H9 (cell line): ENCODE measurements around the gene RLN3. TPM values are rescaled to one million over a fixed set of nuclear protein-coding genes. Genes with fewer than 3 reads are reported as not detected.
"Not testable (repeated sequence)": the region's sequence is repeated elsewhere in the genome, so short reads cannot be mapped to it uniquely, and the experiment has no call there.

Source experiments
- DNase-seq: peaks from one replicate; pipeline ENCODE4 v3.0.0-alpha.2; 2017
- H2AFZ ChIP-seq: one replicate; pipeline ENCODE4 v1.6.1; 2013; ENCODE audit warnings: mild to moderate bottlenecking, low read length, control low read depth, moderate library complexity
- H2AK5ac ChIP-seq: 2 replicates; pipeline ENCODE4 v1.6.1; 2013; ENCODE audit warnings: low read length, control low read depth, mixed read lengths; ENCODE audit not compliant: insufficient read length
- H2BK120ac ChIP-seq: one replicate; pipeline ENCODE4 v1.6.1; 2013; ENCODE audit warnings: low read depth, mild to moderate bottlenecking, low read length, control low read depth, inconsistent platforms; ENCODE audit not compliant: poor library complexity, severe bottlenecking
- H2BK12ac ChIP-seq: 2 replicates; pipeline ENCODE4 v1.6.1; 2013; ENCODE audit warnings: low read length, control low read depth, mixed read lengths, low read depth; ENCODE audit not compliant: insufficient read length
- H2BK15ac ChIP-seq: 2 replicates; pipeline ENCODE4 v1.6.1; 2013; ENCODE audit warnings: low read depth, low read length, control low read depth
- H2BK20ac ChIP-seq: one replicate; pipeline ENCODE4 v1.6.1; 2013; ENCODE audit warnings: low read depth, mild to moderate bottlenecking, low read length, control low read depth, inconsistent platforms; ENCODE audit not compliant: poor library complexity, severe bottlenecking
- H2BK5ac ChIP-seq: 2 replicates; pipeline ENCODE4 v1.6.1; 2013; ENCODE audit warnings: low read length, control low read depth, mixed read lengths; ENCODE audit not compliant: insufficient read length
- H3K14ac ChIP-seq: 2 replicates; pipeline ENCODE4 v1.6.1; 2013; ENCODE audit warnings: low read length, control low read depth; ENCODE audit not compliant: insufficient read depth
- H3K18ac ChIP-seq: 2 replicates; pipeline ENCODE4 v1.6.1; 2013; ENCODE audit warnings: low read depth, mild to moderate bottlenecking, mixed read lengths, low read length, control low read depth; ENCODE audit not compliant: insufficient read length
- H3K23ac ChIP-seq: 2 replicates; pipeline ENCODE4 v1.6.1; 2013; ENCODE audit warnings: low read length, control low read depth, mixed read lengths, low read depth; ENCODE audit not compliant: insufficient read length
- H3K23me2 ChIP-seq: 2 replicates; pipeline ENCODE4 v1.6.1; 2013; ENCODE audit warnings: low read depth, mild to moderate bottlenecking, mixed read lengths, low read length, control low read depth; ENCODE audit not compliant: insufficient read length, poor library complexity, severe bottlenecking
- H3K27ac ChIP-seq: 2 replicates; pipeline ENCODE4 v1.5.1; 2013; ENCODE audit warnings: low read length, control low read depth, mixed read lengths, low read depth; ENCODE audit not compliant: insufficient read length
- H3K27me3 ChIP-seq: 2 replicates; pipeline ENCODE4 v1.6.1; 2013; ENCODE audit warnings: low read length, control low read depth, inconsistent platforms; ENCODE audit not compliant: insufficient read depth
- H3K4ac ChIP-seq: 2 replicates; pipeline ENCODE4 v1.6.1; 2013; ENCODE audit warnings: low read depth, mild to moderate bottlenecking, control low read depth, inconsistent platforms, low read length, moderate library complexity
- H3K4me1 ChIP-seq: 2 replicates; pipeline ENCODE4 v1.6.1; 2013; ENCODE audit warnings: low read length, control low read depth, inconsistent platforms; ENCODE audit not compliant: insufficient read depth
- H3K4me2 ChIP-seq: 2 replicates; pipeline ENCODE4 v1.6.1; 2013; ENCODE audit warnings: low read length, control low read depth, mixed read lengths; ENCODE audit not compliant: insufficient read length, insufficient read depth
- H3K56ac ChIP-seq: 2 replicates; pipeline ENCODE4 v1.6.1; 2013; ENCODE audit warnings: low read depth, mild to moderate bottlenecking, mixed read lengths, low read length, control low read depth; ENCODE audit not compliant: insufficient read length
- H3K79me1 ChIP-seq: 2 replicates; pipeline ENCODE4 v1.6.1; 2013; ENCODE audit warnings: low read depth, mild to moderate bottlenecking, moderate library complexity, low read length, control low read depth, inconsistent platforms; ENCODE audit not compliant: insufficient read depth, poor library complexity, severe bottlenecking
- H3K79me2 ChIP-seq: 2 replicates; pipeline ENCODE4 v1.6.1; 2013; ENCODE audit warnings: low read length, control low read depth, inconsistent platforms; ENCODE audit not compliant: insufficient read depth
- H3K9ac ChIP-seq: 2 replicates; pipeline ENCODE4 v1.6.1; 2013; ENCODE audit warnings: low read length, control low read depth, mixed read lengths; ENCODE audit not compliant: insufficient read length; ENCODE audit errors: extremely low read depth
- H3K9me3 ChIP-seq: one replicate; pipeline ENCODE4 v1.6.1; 2013; ENCODE audit warnings: low read depth, low read length, inconsistent platforms; ENCODE audit not compliant: control insufficient read depth
- H3T11ph ChIP-seq: one replicate; pipeline ENCODE4 v1.6.1; 2013; ENCODE audit warnings: mild to moderate bottlenecking, low read length, control low read depth, inconsistent platforms
- H4K20me1 ChIP-seq: one replicate; pipeline ENCODE4 v1.6.1; 2013; ENCODE audit not compliant: control insufficient read depth, insufficient read length, insufficient read depth
- H4K5ac ChIP-seq: 2 replicates; pipeline ENCODE4 v1.6.1; 2013; ENCODE audit warnings: low read depth, mild to moderate bottlenecking, mixed read lengths, low read length, control low read depth; ENCODE audit not compliant: insufficient read length
- H4K8ac ChIP-seq: replicated peaks from 2 replicates; pipeline ENCODE4 v1.6.1; 2013; ENCODE audit warnings: low read length, control low read depth, mixed read lengths, low read depth; ENCODE audit not compliant: insufficient read length
- H4K91ac ChIP-seq: 2 replicates; pipeline ENCODE4 v1.6.1; 2013; ENCODE audit warnings: low read depth, mild to moderate bottlenecking, moderate library complexity, mixed read lengths, low read length, control low read depth; ENCODE audit not compliant: insufficient read length
- H3K27ac Mint-ChIP-seq, 3 experiments: 2 replicates in 2 of 3; 3 replicates in 1 of 3; pipeline ENCODE4 v1.8.0; 2020 to 2021; ENCODE audit warnings: mixed read lengths in 3 of 3, mild to moderate bottlenecking in 1 of 3, moderate library complexity in 1 of 3
- H3K27me3 Mint-ChIP-seq: 2 replicates; pipeline ENCODE4 v1.8.0; 2021; ENCODE audit warnings: low read depth, mild to moderate bottlenecking, moderate library complexity, mixed read lengths
- H3K36me3 Mint-ChIP-seq, 3 experiments: 2 replicates in 2 of 3; 3 replicates in 1 of 3; pipeline ENCODE4 v1.8.0; 2020 to 2021; ENCODE audit warnings: low read depth in 3 of 3, mixed read lengths in 3 of 3; ENCODE audit not compliant: insufficient read depth in 1 of 3
- H3K4me1 Mint-ChIP-seq, 2 experiments: 2 replicates each; pipeline ENCODE4 v1.8.0; 2020; ENCODE audit warnings: mixed read lengths in 2 of 2
- H3K4me3 Mint-ChIP-seq, 2 experiments: 2 replicates in 1 of 2; 3 replicates in 1 of 2; pipeline ENCODE4 v1.8.0; 2020 to 2021; ENCODE audit warnings: mild to moderate bottlenecking in 2 of 2, mixed read lengths in 2 of 2, moderate library complexity in 1 of 2
- H3K9me3 Mint-ChIP-seq, 2 experiments: 2 replicates in 1 of 2; 3 replicates in 1 of 2; pipeline ENCODE4 v1.8.0; 2020; ENCODE audit warnings: mild to moderate bottlenecking in 2 of 2, mixed read lengths in 2 of 2, moderate library complexity in 1 of 2
- WGBS: extraction: QIAGEN DNeasy Blood & Tissue Kit; methylation state at CpG from one replicate; pipeline ENCODE4 v1.1.7; 2013; ENCODE audit warnings: missing lambda C conversion rate, low lambda C conversion rate, mixed read lengths; ENCODE audit not compliant: insufficient read length; ENCODE audit errors: extremely low coverage; 5-methylcytosine and 5-hydroxymethylcytosine counted together
- total RNA-seq: library from RNA; stranded (reverse); gene quantifications from 2 replicates; pipeline ENCODE4 v1.2.1, GENCODE V29; 2021
- TF ChIP-seq, protein P1 (sequence below): fragments of 200-600 bp; sonication (generic); conservative IDR thresholded peaks from 3 replicates; pipeline ENCODE4 v1.8.0; 2021; ENCODE audit warnings: antibody characterized with exemption, mild to moderate bottlenecking

The RLN3 gene
- total RNA-seq, 1 experiment from 2014 or later: not detected

DNA sequence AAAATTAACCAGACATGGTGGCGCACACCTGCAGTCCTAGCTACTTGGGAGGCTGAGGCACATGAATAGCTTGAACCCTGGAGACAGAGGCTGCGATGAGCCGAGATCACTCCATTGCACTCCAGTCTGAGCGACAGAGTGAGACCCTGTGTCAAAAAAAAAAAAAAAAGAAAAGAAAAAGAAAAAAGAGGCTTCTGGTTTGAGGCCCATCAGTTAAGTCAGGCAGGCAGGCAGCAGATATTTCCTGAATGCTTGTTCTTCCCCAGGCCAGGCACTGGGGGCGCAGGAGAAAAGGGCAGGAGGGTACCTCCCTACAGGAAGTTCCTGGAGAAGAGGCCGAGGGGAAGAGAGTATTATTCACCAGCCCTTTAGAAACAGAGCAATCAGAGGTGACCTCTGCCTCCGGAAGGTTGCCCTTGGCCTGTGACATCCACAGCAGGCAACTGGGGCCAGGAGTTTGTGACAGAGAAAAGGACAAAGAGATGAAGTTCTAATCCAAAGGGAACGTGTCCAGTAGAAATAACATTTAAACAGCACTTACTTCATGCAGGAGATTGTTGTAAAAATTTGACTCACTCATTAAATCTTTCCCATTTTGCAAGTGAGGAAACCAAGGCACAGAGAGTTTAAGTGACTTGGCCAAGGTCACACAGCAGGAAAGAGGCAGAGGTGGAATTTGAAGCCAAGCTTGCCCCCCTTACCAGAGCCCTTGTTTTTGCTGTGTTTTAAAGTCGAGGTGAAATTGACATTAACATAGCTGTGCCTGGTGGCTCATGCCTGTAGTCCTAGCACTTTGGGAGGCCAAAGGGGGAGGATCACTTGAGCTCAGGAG lies 4.3 kb upstream of the RLN3 start:
- no peaks in the 10 kb centered on the region; a peak in 1 of 5 replicates for H3K9me3 Mint-ChIP-seq

DNA sequence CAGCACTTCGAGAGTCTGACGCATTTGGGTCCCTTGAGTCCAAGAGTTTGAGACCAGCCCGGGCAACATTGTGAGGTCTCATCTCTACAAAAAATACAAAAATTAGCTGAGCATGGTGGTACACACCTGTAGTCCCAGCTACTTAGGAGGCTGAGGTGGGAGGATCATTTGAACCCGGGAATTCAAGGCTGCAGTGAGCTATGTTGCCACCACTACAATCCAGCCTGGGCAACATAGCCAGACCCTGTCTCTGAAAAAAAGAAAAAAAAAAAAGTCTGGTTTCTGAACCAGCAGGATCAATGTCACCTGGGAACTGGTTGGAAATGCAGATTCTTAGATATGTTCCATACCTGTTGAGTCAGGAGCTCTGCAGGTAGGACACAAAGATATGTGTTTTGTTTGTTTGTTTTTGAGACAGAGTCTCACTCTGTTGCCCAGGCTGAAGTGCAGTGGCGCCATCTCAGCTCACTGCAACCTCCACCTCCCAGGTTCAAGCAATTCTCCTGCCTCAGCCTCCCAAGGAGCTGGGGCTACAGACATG lies 1.2 kb upstream of the RLN3 start:
- not testable (repeated sequence) for H4K20me1 ChIP-seq, H3K4ac ChIP-seq, H3K79me2 ChIP-seq, H3K9me3 ChIP-seq, H2AK5ac ChIP-seq, H3K4me2 ChIP-seq, H2BK5ac ChIP-seq, H3K27ac Mint-ChIP-seq, H2BK12ac ChIP-seq, H3K23ac ChIP-seq, H3K79me1 ChIP-seq, H4K5ac ChIP-seq, H3T11ph ChIP-seq, H3K4me3 Mint-ChIP-seq, H3K23me2 ChIP-seq, H2AFZ ChIP-seq, H3K9ac ChIP-seq, H2BK15ac ChIP-seq, H3K27me3 ChIP-seq, H3K56ac ChIP-seq, H3K14ac ChIP-seq, H2BK20ac ChIP-seq, H3K9me3 Mint-ChIP-seq, H2BK120ac ChIP-seq, H4K91ac ChIP-seq, H3K36me3 Mint-ChIP-seq, H3K4me1 ChIP-seq, H3K27ac ChIP-seq, H4K8ac ChIP-seq, DNase-seq, H3K18ac ChIP-seq
- peaks cover 8 to 16% of the 10 kb centered on the region in 2 experiments for H3K4me1 Mint-ChIP-seq
- WGBS: no CpG with 5 or more reads among the region's 5 CpGs
- peaks cover 22% of the 10 kb centered on the region for H3K27me3 Mint-ChIP-seq

More for the DNA sequence above, 4.3 kb upstream of the RLN3 start:
- H3K56ac ChIP-seq: no peak overlapping the region
- H3K36me3 Mint-ChIP-seq: no peaks in the 10 kb centered on the region
- no peak overlapping the region for H2BK5ac ChIP-seq
- no peaks in the 10 kb centered on the region for H3K23me2 ChIP-seq
- H3K9me3 ChIP-seq: no peaks in the 10 kb centered on the region
- no peak overlapping the region; the same call in 1 of the 2 replicates for H2BK15ac ChIP-seq
- H3K9ac ChIP-seq: no peak overlapping the region
- H4K8ac ChIP-seq: no peak overlapping the region
- H3K27me3 Mint-ChIP-seq: peaks cover 3% of the 10 kb centered on the region
- H3T11ph ChIP-seq: no peak overlapping the region
- H3K14ac ChIP-seq: no peak overlapping the region
- peak overlapping the region in 2 of 3 experiments; percentile 90 to 99; a peak in 5 of 7 replicates for H3K27ac Mint-ChIP-seq
- H2BK120ac ChIP-seq: no peak overlapping the region
- H3K4me2 ChIP-seq: no peak overlapping the region
- no CpG with 5 or more reads among the region's 9 CpGs for WGBS
- H3K4me3 Mint-ChIP-seq: no peak overlapping the region
- no peaks in the 10 kb centered on the region for H3K79me2 ChIP-seq
- H4K91ac ChIP-seq: no peak overlapping the region
- no peaks in the 10 kb centered on the region for H3K79me1 ChIP-seq
- no peak overlapping the region for H3K4ac ChIP-seq
- no peak overlapping the region for H3K23ac ChIP-seq
- DNase-seq: peak; percentile 85
- H4K5ac ChIP-seq: no peak overlapping the region
- TF ChIP-seq, protein P1, sequence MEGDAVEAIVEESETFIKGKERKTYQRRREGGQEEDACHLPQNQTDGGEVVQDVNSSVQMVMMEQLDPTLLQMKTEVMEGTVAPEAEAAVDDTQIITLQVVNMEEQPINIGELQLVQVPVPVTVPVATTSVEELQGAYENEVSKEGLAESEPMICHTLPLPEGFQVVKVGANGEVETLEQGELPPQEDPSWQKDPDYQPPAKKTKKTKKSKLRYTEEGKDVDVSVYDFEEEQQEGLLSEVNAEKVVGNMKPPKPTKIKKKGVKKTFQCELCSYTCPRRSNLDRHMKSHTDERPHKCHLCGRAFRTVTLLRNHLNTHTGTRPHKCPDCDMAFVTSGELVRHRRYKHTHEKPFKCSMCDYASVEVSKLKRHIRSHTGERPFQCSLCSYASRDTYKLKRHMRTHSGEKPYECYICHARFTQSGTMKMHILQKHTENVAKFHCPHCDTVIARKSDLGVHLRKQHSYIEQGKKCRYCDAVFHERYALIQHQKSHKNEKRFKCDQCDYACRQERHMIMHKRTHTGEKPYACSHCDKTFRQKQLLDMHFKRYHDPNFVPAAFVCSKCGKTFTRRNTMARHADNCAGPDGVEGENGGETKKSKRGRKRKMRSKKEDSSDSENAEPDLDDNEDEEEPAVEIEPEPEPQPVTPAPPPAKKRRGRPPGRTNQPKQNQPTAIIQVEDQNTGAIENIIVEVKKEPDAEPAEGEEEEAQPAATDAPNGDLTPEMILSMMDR: peak; percentile 74
- H2AK5ac ChIP-seq: no peak overlapping the region
- H2BK20ac ChIP-seq: no peak overlapping the region
- no peak overlapping the region for H2BK12ac ChIP-seq
- H3K27me3 ChIP-seq: no peaks in the 10 kb centered on the region
- H3K4me1 Mint-ChIP-seq: peaks cover 4 to 13% of the 10 kb centered on the region in 2 experiments
- H3K4me1 ChIP-seq: no peaks in the 10 kb centered on the region
- no peak overlapping the region for H3K18ac ChIP-seq
- H4K20me1 ChIP-seq: no peaks in the 10 kb centered on the region
- H2AFZ ChIP-seq: no peak overlapping the region
- no peak overlapping the region for H3K27ac ChIP-seq
